Hypothalamus (tissue), 51 donors: ENCODE data around the gene SLCO4A1.
"Not testable (repeated sequence)": the region's sequence is repeated elsewhere in the genome, so short reads cannot be mapped to it uniquely, and the experiment has no call there.

ENCODE experiments used
- DNase-seq, 51 donors: peaks; one replicate each; lab custom pipeline; 2025; lab: John Stamatoyannopoulos, UW

Gene SLCO4A1

DNA sequence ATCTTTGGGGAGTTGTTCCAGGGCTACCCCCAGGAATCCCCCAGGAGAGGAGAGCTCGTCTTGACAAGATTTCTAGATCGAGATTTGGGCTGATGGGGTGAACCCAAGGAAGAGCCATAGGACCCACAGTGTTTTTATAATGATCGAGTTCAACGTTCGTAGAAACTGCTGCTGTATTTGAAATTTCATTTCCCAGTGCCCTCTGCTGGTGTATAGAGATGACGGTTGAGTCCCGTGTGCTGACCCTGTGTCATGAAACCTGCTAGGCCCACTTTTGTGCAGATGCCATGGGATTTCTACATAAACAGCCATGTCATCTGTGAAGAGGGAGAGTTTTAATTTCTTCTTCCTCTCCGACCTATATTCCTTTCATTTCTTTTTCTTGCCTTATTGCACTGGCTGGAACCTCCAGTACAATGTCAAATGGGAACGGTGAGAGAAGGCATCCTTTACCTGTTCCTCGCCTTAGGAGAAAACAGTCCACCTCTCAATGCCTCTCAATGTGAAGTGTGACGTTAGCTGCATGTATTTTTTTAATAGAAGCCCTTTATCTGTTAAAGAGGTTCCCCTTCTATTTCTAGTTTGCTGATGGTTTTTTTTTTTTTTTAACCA, 37.8 kb downstream of the SLCO4A1 start:
- DNase-seq: no peak

DNA sequence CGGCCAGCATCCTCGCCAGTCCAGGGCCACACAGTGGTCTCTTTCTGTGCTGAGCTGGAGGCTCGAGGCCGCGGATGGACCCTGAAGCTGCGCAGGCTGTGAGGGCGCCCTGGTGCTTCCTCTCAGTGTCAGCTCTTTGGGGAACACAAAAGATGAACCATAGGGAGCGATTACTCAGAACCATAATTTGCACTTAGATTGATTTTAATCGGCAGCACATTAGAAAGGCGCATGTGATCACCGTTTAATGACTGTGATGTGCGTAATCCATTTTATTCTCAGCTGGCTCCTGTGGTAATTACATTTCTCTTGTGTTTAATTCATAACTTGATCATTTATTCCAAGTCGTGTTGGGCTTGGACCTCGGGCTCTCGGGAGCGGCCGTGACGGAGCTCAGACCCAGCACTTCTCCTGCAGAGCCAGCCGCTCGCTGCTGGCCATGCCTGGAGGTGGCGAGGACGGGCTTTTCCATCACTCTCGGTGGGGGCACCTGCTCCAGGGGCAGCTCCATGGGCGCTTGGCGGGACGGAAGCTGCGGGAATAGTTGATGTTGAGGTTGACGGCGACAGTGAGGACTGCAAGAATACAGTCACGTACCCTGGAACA, 40.7 kb downstream of the SLCO4A1 start:
- DNase-seq: no peak

- DNase-seq: not testable (repeated sequence)
Observed at GRCh38 chr20:62683660-62684322, 41.5 kb downstream of the SLCO4A1 start.

GRCh38 chr20:62684981-62685380, 42.7 kb downstream of the SLCO4A1 start:
- no peak for DNase-seq

- peak in 21 of 51 donors; percentile 7 to 37 (median 20) for DNase-seq
Observed at GRCh38 chr20:62685781-62686555, 43.7 kb downstream of the SLCO4A1 start.

GRCh38 chr20:62686869-62687830, 44.8 kb downstream of the SLCO4A1 start:
- no peak for DNase-seq

GRCh38 chr20:62688083-62688482, 45.8 kb downstream of the SLCO4A1 start:
- DNase-seq: no peak

- no peak for DNase-seq
Observed at GRCh38 chr20:62688855-62689460, 46.7 kb downstream of the SLCO4A1 start.

DNA sequence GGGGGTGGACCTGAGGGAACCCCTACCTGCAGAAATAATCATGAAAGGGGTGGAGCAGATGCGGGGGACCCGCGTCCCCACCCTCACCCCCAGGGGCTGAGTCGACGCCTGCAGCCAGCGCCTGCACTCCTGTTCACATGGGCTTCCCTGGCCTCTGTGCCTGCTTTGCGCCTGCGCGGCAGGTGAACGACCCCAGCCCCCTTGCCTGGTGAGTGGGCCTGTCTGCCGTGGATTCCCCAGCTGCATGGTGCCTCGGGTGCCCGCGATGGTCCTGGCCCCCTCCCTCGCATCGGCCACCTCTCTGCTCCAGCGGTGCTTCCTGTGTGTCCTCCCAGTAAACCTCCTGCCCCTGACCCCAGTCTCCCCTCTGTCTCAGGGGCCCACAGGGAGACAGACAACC, 47.6 kb downstream of the SLCO4A1 start:
- no peak for DNase-seq

- no peak for DNase-seq
Observed at GRCh38 chr20:62690261-62690820, 48.0 kb downstream of the SLCO4A1 start.

- DNase-seq: no peak
Observed at GRCh38 chr20:62691487-62691886, 49.2 kb downstream of the SLCO4A1 start.

GRCh38 chr20:62692176-62692575, 49.9 kb downstream of the SLCO4A1 start:
- peak in 12 of 51 donors; percentile 2 to 33 (median 21) for DNase-seq

DNA sequence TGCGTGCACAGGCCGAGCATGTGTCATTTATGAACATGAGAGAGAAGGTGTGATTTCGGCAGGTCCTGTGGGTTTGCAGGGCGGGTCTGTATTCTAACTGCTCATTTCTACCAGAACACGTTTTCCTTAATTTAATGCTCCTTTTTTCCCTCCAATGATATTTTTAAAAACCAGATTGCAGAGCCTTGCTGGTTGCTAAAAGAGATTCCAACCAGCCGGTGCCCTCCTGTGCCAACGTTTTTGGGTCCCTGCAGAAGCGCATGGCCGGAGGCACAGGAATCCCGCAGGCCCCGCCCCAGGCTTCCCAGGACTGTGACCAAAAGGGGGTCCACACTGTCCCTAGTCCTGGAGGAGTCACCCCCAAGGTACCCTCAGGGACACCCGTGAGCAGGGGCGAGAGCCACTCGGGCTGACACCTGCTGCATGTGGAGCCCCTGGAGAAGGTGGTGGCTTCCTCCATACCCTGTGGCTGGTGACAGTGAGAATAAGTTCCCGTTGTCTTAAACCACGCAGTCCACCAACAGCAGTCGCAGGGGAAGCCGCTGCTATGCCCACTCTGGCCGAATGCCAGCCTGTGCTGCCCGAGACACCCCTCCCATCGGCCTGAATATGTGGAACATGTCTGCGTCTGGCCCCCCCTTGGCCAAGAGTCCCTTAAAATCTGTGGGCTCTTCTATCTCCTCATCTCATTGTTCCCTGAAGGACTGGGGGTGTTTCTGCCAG, 50.7 kb downstream of the SLCO4A1 start:
- no peak for DNase-seq

DNA sequence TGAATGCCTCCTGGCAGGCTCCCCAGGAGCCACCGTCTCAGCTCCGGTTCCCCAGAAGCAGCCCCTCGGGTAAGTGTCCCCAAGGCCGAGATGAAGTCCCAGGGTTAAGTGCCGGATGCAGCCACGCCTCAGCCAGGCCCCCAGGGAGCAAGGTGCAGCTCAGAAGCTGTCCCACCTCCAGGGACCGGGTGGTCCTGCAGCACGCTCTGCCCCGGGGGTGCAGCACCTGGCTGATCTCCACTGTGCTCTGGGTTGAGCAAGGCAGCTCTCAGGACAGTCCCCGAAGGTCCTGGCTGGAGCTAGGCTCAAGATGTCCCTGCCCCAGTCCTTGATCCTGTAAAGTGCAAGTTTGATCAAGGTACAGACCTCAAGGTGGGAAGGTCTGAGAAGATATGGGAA, 51.2 kb downstream of the SLCO4A1 start:
- DNase-seq: no peak

- no peak for DNase-seq
Observed at GRCh38 chr20:62694106-62694505, 51.8 kb downstream of the SLCO4A1 start.

GRCh38 chr20:62694868-62695267, 52.6 kb downstream of the SLCO4A1 start:
- no peak for DNase-seq

DNA sequence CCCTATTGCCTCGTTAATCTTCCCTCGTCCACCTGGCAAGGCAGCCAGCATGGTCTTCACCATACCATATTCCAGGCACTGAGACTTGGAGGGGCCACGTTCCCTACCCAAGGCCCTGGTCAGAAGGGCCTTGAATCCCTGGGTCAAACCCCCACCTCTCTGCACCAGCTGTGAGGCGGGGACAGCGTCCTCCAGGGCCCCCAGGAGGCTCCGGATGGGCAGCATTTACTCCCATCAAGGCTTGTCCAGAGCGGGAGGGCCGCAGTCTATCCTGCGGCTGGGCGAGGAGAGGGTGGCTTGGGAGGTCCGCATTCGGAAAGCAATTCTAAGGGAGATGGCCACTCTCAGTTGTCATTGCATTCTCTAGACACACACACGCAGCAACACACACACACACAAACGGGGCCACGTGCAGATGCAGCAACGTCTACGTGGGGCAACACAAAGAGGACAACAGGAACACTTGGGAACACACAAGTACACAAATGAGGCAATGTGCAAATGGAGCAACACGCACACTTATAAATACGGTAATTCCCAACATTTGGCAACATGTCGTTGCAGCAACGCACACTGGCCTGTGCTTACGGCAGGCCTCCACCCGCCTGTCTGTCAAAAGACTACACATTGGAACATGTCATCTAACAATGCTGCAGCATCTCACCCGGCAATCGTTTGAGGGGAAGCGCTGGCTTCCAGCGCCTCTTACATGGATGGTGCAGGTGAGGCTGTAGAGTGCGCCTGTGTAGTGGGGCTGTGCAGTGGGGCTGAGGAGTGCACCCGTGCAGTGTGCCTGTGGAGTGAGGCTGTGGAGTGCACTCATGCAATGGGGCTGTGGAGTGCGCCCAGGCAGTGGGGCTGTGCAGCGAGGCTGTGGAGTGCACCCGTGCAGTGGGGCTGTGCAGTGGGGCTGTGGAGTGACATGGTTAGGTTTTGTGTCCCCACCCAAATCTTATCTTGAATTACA, 53.4 kb downstream of the SLCO4A1 start:
- DNase-seq: no peak
